K562 (cell line): ENCODE data around the gene ARHGAP15. TPM values are rescaled to one million over a fixed set of nuclear protein-coding genes. Genes with fewer than 3 reads are reported as not detected.

Experiments used
- ATAC-seq: fragments of 200-7000 bp; cut with Tn5 transposase; 3 replicates; pipeline ENCODE4 v1.9.1; 2020; ENCODE audit warnings: moderate library complexity
- BruUV-seq: library from RNA; stranded (reverse); fragments of 400-500 nt; replicated peaks from 2 replicates; lab custom pipeline; 2021; lab: Mats Ljungman, UMichigan
- CTCF ChIA-PET: fragments of 300-600 bp; formaldehyde crosslinking; extraction: SDS; loops from one replicate; lab custom pipeline; 2021; ENCODE audit warnings: low intra/inter-chr PET ratio; lab: Yijun Ruan, JAX
- POLR2A ChIA-PET: fragments of 300-600, 350-650 bp; sonication (Branson Sonifier 250); formaldehyde crosslinking; extraction: SDS; loops from one replicate; lab custom pipeline; 2021; ENCODE audit warnings: antibody characterized with exemption, inconsistent platforms; lab: Yijun Ruan, JAX
- DNase-seq, 4 experiments: peaks; one replicate each; pipeline versions ENCODE4 v3.0.0 to v3.0.0-alpha.2; 2011 to 2018; ENCODE audit warnings: low spot score in 3 of 4, mixed read lengths in 3 of 4; ENCODE audit errors: extremely low read depth in 1 of 4
- FAIRE-seq: peaks from 2 replicates; lab custom pipeline; 2011; peaks lifted over from hg19 to GRCh38; lab: Jason Lieb, UNC
- H2AFZ ChIP-seq: 2 replicates; pipeline ENCODE4 v1.6.0; 2011; ENCODE audit warnings: low read depth, low read length, control low read depth, inconsistent platforms
- H3K27ac ChIP-seq: fragments of 200-600 bp; 3 replicates; pipeline ENCODE4 v1.8.0; 2011; ENCODE audit warnings: low read depth, mild to moderate bottlenecking, control low read depth, inconsistent platforms, low read length, moderate library complexity, mixed read lengths; ENCODE audit errors: extremely low read depth
- H3K27me3 ChIP-seq, 2 experiments: fragments of 300-600 bp in 1 of 2; 2 replicates in 1 of 2; 3 replicates in 1 of 2; pipeline versions ENCODE4 v1.6.0 to v1.8.0; 2011; ENCODE audit warnings: inconsistent platforms in 2 of 2, low read length in 2 of 2, mild to moderate bottlenecking in 1 of 2, mixed read lengths in 1 of 2, moderate library complexity in 1 of 2; ENCODE audit not compliant: control insufficient read depth in 2 of 2, insufficient read depth in 2 of 2
- H3K36me3 ChIP-seq: fragments of 300-600 bp; 3 replicates; pipeline ENCODE4 v1.8.0; 2011; ENCODE audit warnings: mild to moderate bottlenecking, low read length, inconsistent platforms; ENCODE audit not compliant: control insufficient read depth, insufficient read depth
- H3K4me1 ChIP-seq, 2 experiments: fragments of 200-600 bp in 1 of 2; replicated peaks in 1 of 2; 2 replicates in 1 of 2; 3 replicates in 1 of 2; pipeline versions ENCODE4 v1.5.1 to v1.8.0; 2011; ENCODE audit warnings: inconsistent platforms in 2 of 2, low read length in 2 of 2, mild to moderate bottlenecking in 1 of 2, mixed read lengths in 1 of 2, moderate library complexity in 1 of 2; ENCODE audit not compliant: control insufficient read depth in 2 of 2, insufficient read depth in 2 of 2
- H3K4me2 ChIP-seq: 2 replicates; pipeline ENCODE4 v1.6.1; 2011; ENCODE audit warnings: low read length, control low read depth, inconsistent platforms, mixed read lengths; ENCODE audit not compliant: insufficient read depth
- H3K4me3 ChIP-seq: fragments of 200-600 bp; sonication (generic), shearing (Covaris generic); 2 replicates; pipeline ENCODE4 v1.5.1; 2016; ENCODE audit warnings: control low read depth, inconsistent platforms
- H3K79me2 ChIP-seq: fragments of 200-600 bp; 3 replicates; pipeline ENCODE4 v1.8.0; 2011; ENCODE audit warnings: low read length, inconsistent platforms; ENCODE audit not compliant: control insufficient read depth, insufficient read depth
- H3K9ac ChIP-seq, 2 experiments: 2 replicates each; pipeline versions ENCODE4 v1.6.0 to v1.6.1; 2011; ENCODE audit warnings: low read depth in 2 of 2, low read length in 2 of 2, control low read depth in 1 of 2, inconsistent platforms in 1 of 2, mild to moderate bottlenecking in 1 of 2, mixed read lengths in 1 of 2; ENCODE audit not compliant: insufficient read depth in 1 of 2
- H3K9me1 ChIP-seq: one replicate; pipeline ENCODE4 v1.6.0; 2011; ENCODE audit warnings: inconsistent platforms, mild to moderate bottlenecking, low read length, moderate library complexity; ENCODE audit not compliant: control insufficient read depth, insufficient read depth
- H3K9me3 ChIP-seq: replicated peaks from 2 replicates; pipeline ENCODE4 v1.5.1; 2011; ENCODE audit warnings: low read depth, low read length, inconsistent platforms; ENCODE audit not compliant: control insufficient read depth, insufficient read depth
- H4K20me1 ChIP-seq: replicated peaks from 2 replicates; pipeline ENCODE4 v1.6.1; 2011; ENCODE audit warnings: low read length, inconsistent platforms, mixed read lengths; ENCODE audit not compliant: control insufficient read depth, insufficient read depth
- EP400 ChIP-seq: fragments of 450-650 bp; IDR thresholded peaks from 2 replicates; pipeline ENCODE4 v1.6.1; 2017; ENCODE audit warnings: antibody characterized with exemption, mild to moderate bottlenecking, moderate library complexity
- HDGF ChIP-seq: fragments of 450-650 bp; IDR thresholded peaks from 2 replicates; pipeline ENCODE4 v1.6.1; 2016
- ILK ChIP-seq: fragments of 450-650 bp; IDR thresholded peaks from 2 replicates; pipeline ENCODE4 v1.6.1; 2016; ENCODE audit warnings: missing genetic modification characterization, low read depth, mild to moderate bottlenecking, missing compliant biosample characterization, moderate library complexity, borderline replicate concordance
- KLF10 ChIP-seq: fragments of 250-450 bp; sonication (Bioruptor Pico); IDR thresholded peaks from 2 replicates; pipeline ENCODE4 v1.6.1; 2021; ENCODE audit warnings: matching md5 sums
- MEF2A ChIP-seq: IDR thresholded peaks from 2 replicates; pipeline ENCODE4 v1.6.1; 2011; ENCODE audit warnings: low read depth, mild to moderate bottlenecking, low read length, moderate library complexity; ENCODE audit not compliant: control insufficient read depth
- POLR2AphosphoS5 ChIP-seq: IDR thresholded peaks from 2 replicates; pipeline ENCODE4 v1.6.1; 2011; ENCODE audit warnings: mild to moderate bottlenecking, low read depth, low read length, moderate library complexity; ENCODE audit not compliant: control insufficient read depth, insufficient read depth
- ZNF445 ChIP-seq: fragments of 250-450 bp; sonication (Bioruptor Pico); IDR thresholded peaks from 2 replicates; pipeline ENCODE4 v1.4.0; 2020; ENCODE audit warnings: low read depth, mild to moderate bottlenecking, moderate library complexity
- ZNF512 ChIP-seq: IDR thresholded peaks from 2 replicates; pipeline ENCODE4 v1.6.1; 2016; ENCODE audit warnings: missing genetic modification characterization, missing compliant biosample characterization
- ZSCAN29 ChIP-seq: fragments of 450-650 bp; IDR thresholded peaks from 2 replicates; pipeline ENCODE4 v1.6.1; 2017
- WGBS: fragments of 100-300 bp; shearing (Covaris generic); methylation state at CpG from one replicate; pipeline ENCODE4 v1.1.6; 2016; ENCODE audit warnings: low coverage, mixed read lengths; ENCODE audit not compliant: insufficient coverage; ENCODE audit errors: missing lambda C conversion rate; 5-methylcytosine and 5-hydroxymethylcytosine counted together
- in situ Hi-C: fragments of 300-500 bp; cut with MboI; formaldehyde crosslinking; loops from 4 replicates; pipeline ENCODE4 v1.15.0; 2018; ENCODE audit warnings: inconsistent platforms, mixed read lengths
- intact Hi-C: fragments of 100-400 bp; cut with micrococcal nuclease; formaldehyde crosslinking; loops from 2 replicates; pipeline ENCODE4 v1.14.2; 2022
- polyA plus RNA-seq, 8 experiments: library from polyadenylated mRNA; depleted of rRNA in 4 of 8; stranded (reverse) in 5 of 8; unstranded in 3 of 8; fragments of >200 nt; fragmentation: Nextera tagmentation in 2 of 8; fragmentation: Illumina TruSeq in 1 of 8; extraction: Ambion mirVana in 2 of 8; extraction: Trizol in 1 of 8; gene quantifications; 2 replicates each; pipeline versions ENCODE4 v1.2.1 to v1.2.3, GENCODE V29; 2011 to 2014; ENCODE audit warnings: inconsistent platforms in 1 of 8, missing spikeins in 1 of 8
- total RNA-seq, 7 experiments: library from RNA; depleted of rRNA in 6 of 7; stranded (reverse); fragments of >200 nt in 6 of 7; fragmentation: Illumina TruSeq in 2 of 7; extraction: Trizol in 2 of 7; gene quantifications; 2 replicates each; pipeline versions ENCODE4 v1.2.1 to v1.2.3, GENCODE V29; 2011 to 2021; ENCODE audit warnings: low replicate concordance in 1 of 7
- TF ChIP-seq, protein P1 (sequence below): sonication (generic); formaldehyde crosslinking; IDR thresholded peaks from 2 replicates; pipeline ENCODE4 v1.8.0; 2023; ENCODE audit warnings: missing genetic modification reagents, mild to moderate bottlenecking, borderline replicate concordance

The ARHGAP15 gene
- total and polyA plus RNA-seq, 9 of the 15 experiments (the other 6 are each of a cell fraction or from before 2014, with no cell fraction given), result 1.5 to 17.9 (median 7.9) TPM

- H3K9me3 ChIP-seq, result no peaks in the 10 kb centered on the region
These were observed 311.3 kb downstream of the ARHGAP15 start for GRCh38 chr2:143440411-143441012.

More at GRCh38 chr2:143440411-143441012, 311.3 kb downstream of the ARHGAP15 start:
- intact Hi-C loops, result no loop called here
- Histone ChIP-seq H3K9ac (no peak overlapping the region), H3K4me2 (no peak overlapping the region), H3K27me3 (no peaks in the 10 kb centered on the region), H3K4me3 (no peak overlapping the region), H2AFZ (no peak overlapping the region), H3K36me3 (no peaks in the 10 kb centered on the region), H3K79me2 (no peaks in the 10 kb centered on the region), H3K9me1 (no peaks in the 10 kb centered on the region), H4K20me1 (no peaks in the 10 kb centered on the region), H3K27ac (no peak overlapping the region), H3K4me1 (no peaks in the 10 kb centered on the region)
- in situ Hi-C loops, result no loop called here
- TF ChIP-seq ZNF445 (CRISPR knock-in tag), result no peak
- no peak for TF ChIP-seq HDGF
- TF ChIP-seq ZSCAN29, result no peak
- no peak for TF ChIP-seq ZNF512 (tag)
- TF ChIP-seq, protein P1, sequence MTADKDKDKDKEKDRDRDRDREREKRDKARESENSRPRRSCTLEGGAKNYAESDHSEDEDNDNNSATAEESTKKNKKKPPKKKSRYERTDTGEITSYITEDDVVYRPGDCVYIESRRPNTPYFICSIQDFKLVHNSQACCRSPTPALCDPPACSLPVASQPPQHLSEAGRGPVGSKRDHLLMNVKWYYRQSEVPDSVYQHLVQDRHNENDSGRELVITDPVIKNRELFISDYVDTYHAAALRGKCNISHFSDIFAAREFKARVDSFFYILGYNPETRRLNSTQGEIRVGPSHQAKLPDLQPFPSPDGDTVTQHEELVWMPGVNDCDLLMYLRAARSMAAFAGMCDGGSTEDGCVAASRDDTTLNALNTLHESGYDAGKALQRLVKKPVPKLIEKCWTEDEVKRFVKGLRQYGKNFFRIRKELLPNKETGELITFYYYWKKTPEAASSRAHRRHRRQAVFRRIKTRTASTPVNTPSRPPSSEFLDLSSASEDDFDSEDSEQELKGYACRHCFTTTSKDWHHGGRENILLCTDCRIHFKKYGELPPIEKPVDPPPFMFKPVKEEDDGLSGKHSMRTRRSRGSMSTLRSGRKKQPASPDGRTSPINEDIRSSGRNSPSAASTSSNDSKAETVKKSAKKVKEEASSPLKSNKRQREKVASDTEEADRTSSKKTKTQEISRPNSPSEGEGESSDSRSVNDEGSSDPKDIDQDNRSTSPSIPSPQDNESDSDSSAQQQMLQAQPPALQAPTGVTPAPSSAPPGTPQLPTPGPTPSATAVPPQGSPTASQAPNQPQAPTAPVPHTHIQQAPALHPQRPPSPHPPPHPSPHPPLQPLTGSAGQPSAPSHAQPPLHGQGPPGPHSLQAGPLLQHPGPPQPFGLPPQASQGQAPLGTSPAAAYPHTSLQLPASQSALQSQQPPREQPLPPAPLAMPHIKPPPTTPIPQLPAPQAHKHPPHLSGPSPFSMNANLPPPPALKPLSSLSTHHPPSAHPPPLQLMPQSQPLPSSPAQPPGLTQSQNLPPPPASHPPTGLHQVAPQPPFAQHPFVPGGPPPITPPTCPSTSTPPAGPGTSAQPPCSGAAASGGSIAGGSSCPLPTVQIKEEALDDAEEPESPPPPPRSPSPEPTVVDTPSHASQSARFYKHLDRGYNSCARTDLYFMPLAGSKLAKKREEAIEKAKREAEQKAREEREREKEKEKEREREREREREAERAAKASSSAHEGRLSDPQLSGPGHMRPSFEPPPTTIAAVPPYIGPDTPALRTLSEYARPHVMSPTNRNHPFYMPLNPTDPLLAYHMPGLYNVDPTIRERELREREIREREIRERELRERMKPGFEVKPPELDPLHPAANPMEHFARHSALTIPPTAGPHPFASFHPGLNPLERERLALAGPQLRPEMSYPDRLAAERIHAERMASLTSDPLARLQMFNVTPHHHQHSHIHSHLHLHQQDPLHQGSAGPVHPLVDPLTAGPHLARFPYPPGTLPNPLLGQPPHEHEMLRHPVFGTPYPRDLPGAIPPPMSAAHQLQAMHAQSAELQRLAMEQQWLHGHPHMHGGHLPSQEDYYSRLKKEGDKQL (CRISPR knock-in tag), result no peak
- TF ChIP-seq POLR2AphosphoS5, result no peak
- no peak for TF ChIP-seq KLF10 (CRISPR knock-in tag)
- no peak for TF ChIP-seq ILK
- no peak for TF ChIP-seq EP400
- no peak for TF ChIP-seq MEF2A
- CTCF ChIA-PET, result no interaction called here
- DNase-seq (no peak), FAIRE-seq (no peak), ATAC-seq (no peak)
- POLR2A ChIA-PET, result interaction anchor here (1.1 kb wide), 1 partner anchor 14 kb away, joined by 3 read pairs; no protein-coding TSS in a partner anchor
- WGBS, result 6% methylated on average over 5 of the region's 5 CpGs
- BruUV-seq, result no TSS peak
